ENCODE results near the gene KLF14. TPM values are rescaled to one million over a fixed set of nuclear protein-coding genes. Genes with fewer than 3 reads are reported as not detected.

The KLF14 gene
- polyA plus RNA-seq, 1 of the 3 experiments (the other 2 are of a cell fraction): 0.02 TPM

DNA sequence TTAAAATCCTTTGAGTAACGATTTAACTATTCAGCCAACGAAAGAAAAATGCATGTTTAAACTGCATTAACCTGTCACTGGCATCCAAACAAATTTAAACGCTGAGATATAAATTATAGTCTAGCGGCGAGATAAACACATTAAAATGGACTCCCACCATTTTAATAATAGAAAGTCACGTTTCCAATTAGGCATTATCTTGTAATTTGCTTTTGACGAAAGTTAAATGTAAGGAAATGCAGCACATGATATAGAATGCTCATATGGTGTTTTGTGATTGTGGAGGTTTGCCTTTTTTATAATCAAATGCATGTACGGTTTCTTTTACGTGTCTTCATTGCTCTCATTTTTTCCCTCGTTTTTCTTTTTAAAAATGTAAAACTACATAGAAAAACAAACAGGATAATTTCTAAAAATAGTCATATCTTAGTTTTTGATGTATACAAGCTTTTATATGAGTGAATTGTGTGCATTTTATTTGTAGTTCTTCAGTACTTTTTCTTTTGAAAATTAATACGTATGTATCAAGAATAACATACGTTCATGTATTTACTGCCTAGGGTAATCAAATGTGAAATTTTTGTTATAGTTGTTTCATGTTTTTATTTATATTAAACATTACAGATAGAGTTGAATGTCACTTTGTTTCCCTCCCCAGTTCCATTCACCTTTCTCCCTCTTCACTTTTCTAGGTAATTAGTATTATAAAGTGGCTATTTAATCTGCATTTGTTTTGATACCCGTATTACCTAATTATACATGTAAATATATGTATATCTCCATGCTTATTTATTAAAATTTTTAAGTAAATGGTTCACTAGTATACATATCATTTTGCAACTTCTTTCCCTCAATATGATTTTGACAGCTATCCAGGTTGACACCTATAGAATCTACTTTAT is 1.1 kb upstream of the KLF14 start:
- H4K20me1 ChIP-seq (ENCODE audit: insufficient read depth): no peaks in the 10 kb centered on the region
- ChIA-PET POLR2A (no interaction called here), CTCF (interaction anchor here (0.7 to 1.6 kb wide), 4 partner anchors 8 to 663 kb away, joined by 3 to 7 read pairs (median 3); partner anchors contain the start of gene TMEM209)
- H3K9me3 ChIP-seq: no peaks in the 10 kb centered on the region
- peak overlapping the region; percentile 58 to 63 for H3K4me3 ChIP-seq (ENCODE audit: low read depth in 2 of 2, low read length in 1 of 2)
- peak; percentile 14 for DNase-seq
- H3F3A ChIP-seq (replicated peaks; ENCODE audit: insufficient read depth): peaks cover 4% of the 10 kb centered on the region
- H3K4me2 ChIP-seq: peak overlapping the region; percentile 69
- peaks cover 86% of the 10 kb centered on the region for H3K27me3 ChIP-seq (ENCODE audit: insufficient read depth)
- H3K36me3 ChIP-seq (replicated peaks in 1 of 2; ENCODE audit: control insufficient read depth in 1 of 2, insufficient read depth in 2 of 2, low read length in 1 of 2): no peaks in the 10 kb centered on the region
- no peak overlapping the region for H3K27ac ChIP-seq (ENCODE audit: low read depth in 2 of 2, low read length in 1 of 2)
- H3K9ac ChIP-seq: no peak overlapping the region
- TF ChIP-seq YY1 (IDR thresholded peaks at IDR 0.05; ENCODE audit: low read depth) (0 out of 2 replicates have a peak, but pooled peaks have one; percentile 0), TCF12 (IDR thresholded peaks at IDR 0.05) (no peak)
- 13% methylated on average over 13 of the region's 13 CpGs for WGBS (ENCODE audit: low lambda C conversion rate)
- H3K79me2 ChIP-seq (ENCODE audit: insufficient read depth): no peaks in the 10 kb centered on the region
- H2AFZ ChIP-seq (ENCODE audit: low read depth): peak overlapping the region; percentile 68
- peaks cover 0 to 8% of the 10 kb centered on the region in 2 experiments; a peak in 2 of 4 replicates for H3K4me1 ChIP-seq (ENCODE audit: control insufficient read depth in 1 of 2, insufficient read depth in 2 of 2, low read depth in 1 of 2, low read length in 1 of 2)
- H3K9me2 ChIP-seq: no peaks in the 10 kb centered on the region

DNA sequence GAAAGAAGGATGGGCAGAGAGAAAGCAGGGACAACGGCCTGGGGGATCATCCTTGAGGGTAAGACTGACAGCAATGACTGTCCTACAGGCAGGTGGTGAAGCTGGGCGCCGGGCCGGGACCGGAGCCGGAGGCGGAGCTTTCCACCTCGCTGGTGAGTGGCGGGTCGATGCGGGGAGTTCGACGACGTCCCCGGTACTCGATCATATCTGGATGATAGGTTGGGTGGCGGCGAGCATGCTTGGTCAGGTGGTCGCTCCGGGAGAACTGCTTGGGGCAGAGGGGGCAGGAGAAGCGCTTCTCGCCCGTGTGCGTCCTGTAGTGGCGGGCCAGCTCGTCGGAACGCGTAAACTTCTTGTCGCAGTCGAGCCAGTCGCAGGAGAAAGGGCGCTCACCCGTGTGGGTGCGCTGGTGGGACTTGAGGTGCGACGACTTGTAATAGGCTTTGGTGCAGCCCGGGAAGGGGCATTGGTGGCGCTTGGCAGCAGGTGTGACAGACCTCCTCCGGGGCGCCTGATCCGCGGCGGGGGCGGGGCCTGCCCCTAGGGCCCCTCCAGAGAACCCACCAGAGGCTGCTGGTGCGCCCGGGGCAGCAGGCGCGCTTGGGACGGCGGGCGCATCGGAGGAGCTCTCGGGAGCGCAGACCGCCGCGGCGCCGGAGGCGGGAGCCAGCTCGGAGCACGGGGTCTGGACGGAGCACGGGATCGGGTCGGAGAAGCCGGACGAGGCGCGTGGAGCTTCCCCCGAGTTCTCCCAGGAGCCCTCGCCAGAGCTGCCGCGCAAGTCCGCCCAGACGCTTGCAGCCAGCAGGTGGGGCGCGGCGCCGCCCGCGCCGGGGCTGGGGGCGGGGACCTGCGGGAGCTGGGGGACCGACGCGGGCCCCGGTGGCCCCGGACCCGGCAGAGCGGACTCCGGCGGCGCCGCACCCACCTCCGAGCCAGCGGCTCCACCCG is 752 bp downstream of the KLF14 start:
- no peaks in the 10 kb centered on the region for H3K36me3 ChIP-seq (replicated peaks in 1 of 2; ENCODE audit: control insufficient read depth in 1 of 2, insufficient read depth in 2 of 2, low read length in 1 of 2)
- peak; percentile 84 for DNase-seq
- H3K9me3 ChIP-seq: no peaks in the 10 kb centered on the region
- H2AFZ ChIP-seq (ENCODE audit: low read depth): peak overlapping the region; percentile 68
- peaks cover 0 to 8% of the 10 kb centered on the region in 2 experiments; a peak in 2 of 4 replicates for H3K4me1 ChIP-seq (ENCODE audit: control insufficient read depth in 1 of 2, insufficient read depth in 2 of 2, low read depth in 1 of 2, low read length in 1 of 2)
- TF ChIP-seq, protein P1, sequence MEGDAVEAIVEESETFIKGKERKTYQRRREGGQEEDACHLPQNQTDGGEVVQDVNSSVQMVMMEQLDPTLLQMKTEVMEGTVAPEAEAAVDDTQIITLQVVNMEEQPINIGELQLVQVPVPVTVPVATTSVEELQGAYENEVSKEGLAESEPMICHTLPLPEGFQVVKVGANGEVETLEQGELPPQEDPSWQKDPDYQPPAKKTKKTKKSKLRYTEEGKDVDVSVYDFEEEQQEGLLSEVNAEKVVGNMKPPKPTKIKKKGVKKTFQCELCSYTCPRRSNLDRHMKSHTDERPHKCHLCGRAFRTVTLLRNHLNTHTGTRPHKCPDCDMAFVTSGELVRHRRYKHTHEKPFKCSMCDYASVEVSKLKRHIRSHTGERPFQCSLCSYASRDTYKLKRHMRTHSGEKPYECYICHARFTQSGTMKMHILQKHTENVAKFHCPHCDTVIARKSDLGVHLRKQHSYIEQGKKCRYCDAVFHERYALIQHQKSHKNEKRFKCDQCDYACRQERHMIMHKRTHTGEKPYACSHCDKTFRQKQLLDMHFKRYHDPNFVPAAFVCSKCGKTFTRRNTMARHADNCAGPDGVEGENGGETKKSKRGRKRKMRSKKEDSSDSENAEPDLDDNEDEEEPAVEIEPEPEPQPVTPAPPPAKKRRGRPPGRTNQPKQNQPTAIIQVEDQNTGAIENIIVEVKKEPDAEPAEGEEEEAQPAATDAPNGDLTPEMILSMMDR (IDR thresholded peaks at IDR 0.05): peak; percentile 34; the same call in 1 of the 2 replicates
- TF ChIP-seq NRF1 (IDR thresholded peaks at IDR 0.05; ENCODE audit: low read depth, low read length): 0 out of 2 replicates have a peak, but pooled peaks have one; percentile 2
- no peak for TF ChIP-seq SMC3 (IDR thresholded peaks at IDR 0.05; ENCODE audit: low read depth, low read length)
- peaks cover 4% of the 10 kb centered on the region for H3F3A ChIP-seq (replicated peaks; ENCODE audit: insufficient read depth)
- WGBS (ENCODE audit: low lambda C conversion rate): 38% methylated on average over 57 of the region's 100 CpGs
- ChIA-PET CTCF (interaction anchor here (0.6 to 2.5 kb wide), 12 partner anchors 11 to 663 kb away, joined by 3 to 13 read pairs (median 4); partner anchors contain the start of genes KLHDC10 and TSGA13), POLR2A (no interaction called here)
- H3K9me2 ChIP-seq: no peaks in the 10 kb centered on the region
- no peak overlapping the region for H3K27ac ChIP-seq (ENCODE audit: low read depth in 2 of 2, low read length in 1 of 2)
- H3K4me2 ChIP-seq: peak overlapping the region; percentile 69; the same call in 1 of the 2 replicates
- H3K27me3 ChIP-seq (ENCODE audit: insufficient read depth): peaks cover 89% of the 10 kb centered on the region
- no peak overlapping the region for H3K9ac ChIP-seq
- H4K20me1 ChIP-seq (ENCODE audit: insufficient read depth): no peaks in the 10 kb centered on the region
- H3K4me3 ChIP-seq (ENCODE audit: low read depth in 2 of 2, low read length in 1 of 2): peak overlapping the region; percentile 40 to 63; a peak in 3 of 4 replicates
- H3K79me2 ChIP-seq (ENCODE audit: insufficient read depth): no peaks in the 10 kb centered on the region

All from SK-N-SH (cell line).